IMR-90 (cell line): ENCODE results near the gene SRGAP3. TPM values are rescaled to one million over a fixed set of nuclear protein-coding genes. Genes with fewer than 3 reads are reported as not detected.

ENCODE experiments used
- ATAC-seq: fragments of 200-7000 bp; cut with Tn5 transposase; 2 replicates; pipeline ENCODE4 v1.9.1; 2020; ENCODE audit warnings: low read depth, mild to moderate bottlenecking, moderate library complexity
- BruUV-seq: library from RNA; stranded (reverse); fragments of 400-500 nt; replicated peaks from 2 replicates; lab custom pipeline; 2021; lab: Mats Ljungman, UMichigan
- CTCF ChIA-PET: fragments of 300-600 bp; formaldehyde crosslinking; extraction: SDS; loops from one replicate; lab custom pipeline; 2021; ENCODE audit warnings: antibody characterized with exemption; lab: Yijun Ruan, JAX
- POLR2A ChIA-PET: fragments of 300-600 bp; sonication (Branson Sonifier 250); formaldehyde crosslinking; loops from one replicate; lab custom pipeline; 2022; ENCODE audit warnings: antibody characterized with exemption; ENCODE audit not compliant: unreplicated experiment; lab: Charles Lee
- DNase-seq: peaks from one replicate; pipeline ENCODE4 v3.0.0; 2013
- H2AFZ ChIP-seq: replicated peaks from 2 replicates; pipeline ENCODE3; 2013; ENCODE audit warnings: low read length, mild to moderate bottlenecking; ENCODE audit not compliant: poor library complexity
- H2AK5ac ChIP-seq: 2 replicates; pipeline ENCODE4 v1.6.1; 2013; ENCODE audit warnings: low read depth, low read length, inconsistent platforms
- H2AK9ac ChIP-seq: replicated peaks from 2 replicates; pipeline ENCODE3; 2013; ENCODE audit warnings: mild to moderate bottlenecking, low read depth, low read length, moderate library complexity; ENCODE audit not compliant: poor library complexity
- H2BK120ac ChIP-seq: 2 replicates; pipeline ENCODE4 v1.6.1; 2013; ENCODE audit warnings: low read depth, low read length, inconsistent platforms
- H2BK15ac ChIP-seq: 3 replicates; pipeline ENCODE4 v1.6.1; 2013; ENCODE audit warnings: low read depth, low read length, inconsistent platforms
- H2BK20ac ChIP-seq: 2 replicates; pipeline ENCODE4 v1.6.1; 2013; ENCODE audit warnings: low read depth, mild to moderate bottlenecking, inconsistent platforms, low read length, moderate library complexity
- H2BK5ac ChIP-seq: 2 replicates; pipeline ENCODE4 v1.6.1; 2013; ENCODE audit warnings: mild to moderate bottlenecking, low read depth, low read length, inconsistent platforms; ENCODE audit not compliant: poor library complexity, severe bottlenecking
- H3K14ac ChIP-seq: replicated peaks from 2 replicates; pipeline ENCODE4 v1.6.1; 2013; ENCODE audit warnings: low read depth, low read length, inconsistent platforms
- H3K18ac ChIP-seq: 2 replicates; pipeline ENCODE4 v1.6.1; 2013; ENCODE audit warnings: low read depth, low read length, control low read depth
- H3K23ac ChIP-seq: 2 replicates; pipeline ENCODE4 v1.6.1; 2013; ENCODE audit warnings: low read depth, low read length, inconsistent platforms
- H3K27ac ChIP-seq: 2 replicates; pipeline ENCODE4 v1.5.1; 2013; ENCODE audit warnings: mild to moderate bottlenecking, control low read depth, low read length; ENCODE audit not compliant: insufficient read depth
- H3K27me3 ChIP-seq: 2 replicates; pipeline ENCODE4 v1.6.1; 2013; ENCODE audit warnings: low read length; ENCODE audit not compliant: control insufficient read depth, insufficient read depth
- H3K36me3 ChIP-seq: 2 replicates; pipeline ENCODE4 v1.6.1; 2013; ENCODE audit warnings: low read length, mixed read lengths; ENCODE audit not compliant: control insufficient read depth, insufficient read depth
- H3K4ac ChIP-seq: 2 replicates; pipeline ENCODE4 v1.6.1; 2013; ENCODE audit warnings: low read depth, low read length, inconsistent platforms
- H3K4me1 ChIP-seq: 2 replicates; pipeline ENCODE4 v1.6.1; 2013; ENCODE audit warnings: low read length, mixed read lengths; ENCODE audit not compliant: control insufficient read depth, insufficient read depth
- H3K4me2 ChIP-seq: 2 replicates; pipeline ENCODE4 v1.6.1; 2013; ENCODE audit warnings: low read depth, mild to moderate bottlenecking, control low read depth, low read length, moderate library complexity
- H3K4me3 ChIP-seq: 2 replicates; pipeline ENCODE4 v1.5.1; 2013; ENCODE audit warnings: low read depth, mild to moderate bottlenecking, control low read depth, low read length, moderate library complexity; ENCODE audit not compliant: insufficient read depth
- H3K56ac ChIP-seq: 2 replicates; pipeline ENCODE4 v1.6.1; 2013; ENCODE audit warnings: low read length, inconsistent platforms; ENCODE audit not compliant: insufficient read depth; ENCODE audit errors: extremely low read depth
- H3K79me1 ChIP-seq, 2 experiments: 2 replicates each; pipeline ENCODE4 v1.6.1; 2013; ENCODE audit warnings: low read length in 2 of 2, inconsistent platforms in 1 of 2, low read depth in 1 of 2
- H3K9ac ChIP-seq: 2 replicates; pipeline ENCODE4 v1.6.1; 2013; ENCODE audit warnings: low read depth, low read length, control low read depth
- H3K9me1 ChIP-seq: 2 replicates; pipeline ENCODE4 v1.6.1; 2013; ENCODE audit warnings: low read length, inconsistent platforms; ENCODE audit not compliant: insufficient read depth
- H3K9me3 ChIP-seq: 2 replicates; pipeline ENCODE4 v1.6.1; 2013; ENCODE audit warnings: low read length; ENCODE audit not compliant: control insufficient read depth, insufficient read depth
- H4K20me1 ChIP-seq: 2 replicates; pipeline ENCODE4 v1.6.1; 2013; ENCODE audit warnings: low read length, inconsistent platforms; ENCODE audit not compliant: insufficient read depth
- H4K5ac ChIP-seq: 2 replicates; pipeline ENCODE4 v1.6.1; 2013; ENCODE audit warnings: mild to moderate bottlenecking, low read depth, low read length, control low read depth
- H4K8ac ChIP-seq, 2 experiments: 2 replicates each; pipeline ENCODE4 v1.6.1; 2013; ENCODE audit warnings: low read depth in 2 of 2, low read length in 2 of 2, control low read depth in 1 of 2, inconsistent platforms in 1 of 2
- H4K91ac ChIP-seq: 2 replicates; pipeline ENCODE4 v1.6.1; 2013; ENCODE audit warnings: low read depth, low read length, inconsistent platforms; ENCODE audit not compliant: insufficient read depth
- BHLHE40 ChIP-seq: fragments of 150-350 bp; IDR thresholded peaks from 2 replicates; pipeline ENCODE4 v1.6.1; 2016; ENCODE audit warnings: mild to moderate bottlenecking, low read depth, low read length
- CEBPB ChIP-seq: IDR thresholded peaks from 2 replicates; pipeline ENCODE4 v1.6.1; 2012; ENCODE audit warnings: low read depth, low read length, improper control_type of control experiment
- CHD1 ChIP-seq: IDR thresholded peaks from 2 replicates; pipeline ENCODE4 v1.6.1; 2012; ENCODE audit warnings: low read depth, low read length, improper control_type of control experiment
- CTCF ChIP-seq: conservative IDR thresholded peaks from 2 replicates; pipeline ENCODE4 v1.5.1; 2012; ENCODE audit warnings: mild to moderate bottlenecking, low read depth, low read length, improper control_type of control experiment
- ELK1 ChIP-seq: fragments of 150-350 bp; IDR thresholded peaks from 2 replicates; pipeline ENCODE4 v1.6.1; 2016; ENCODE audit warnings: low read depth, mild to moderate bottlenecking, low read length, moderate library complexity, borderline replicate concordance
- FOS ChIP-seq: fragments of 150-350 bp; IDR thresholded peaks from 2 replicates; pipeline ENCODE4 v1.6.1; 2016; ENCODE audit warnings: low read depth, low read length
- MAFK ChIP-seq: IDR thresholded peaks from 2 replicates; pipeline ENCODE4 v1.6.1; 2012; ENCODE audit warnings: low read depth, low read length, improper control_type of control experiment
- MAZ ChIP-seq: IDR thresholded peaks from 2 replicates; pipeline ENCODE4 v1.6.1; 2012; ENCODE audit warnings: low read depth, mild to moderate bottlenecking, low read length, improper control_type of control experiment, moderate library complexity, borderline replicate concordance
- MXI1 ChIP-seq: IDR thresholded peaks from 2 replicates; pipeline ENCODE4 v1.6.1; 2012; ENCODE audit warnings: low read depth, mild to moderate bottlenecking, low read length, moderate library complexity, borderline replicate concordance
- NFE2L2 ChIP-seq: fragments of 150-350 bp; IDR thresholded peaks from 2 replicates; pipeline ENCODE4 v1.6.1; 2016; ENCODE audit warnings: low read depth, mild to moderate bottlenecking, low read length
- POLR2A ChIP-seq: IDR thresholded peaks from 2 replicates; pipeline ENCODE4 v1.6.1; 2012; ENCODE audit warnings: mild to moderate bottlenecking, low read depth, low read length
- RAD21 ChIP-seq: IDR thresholded peaks from 2 replicates; pipeline ENCODE4 v1.6.1; 2012; ENCODE audit warnings: low read length, improper control_type of control experiment
- RCOR1 ChIP-seq: IDR thresholded peaks from 2 replicates; pipeline ENCODE4 v1.6.1; 2012; ENCODE audit warnings: mild to moderate bottlenecking, low read length, improper control_type of control experiment; ENCODE audit not compliant: insufficient replicate concordance
- RFX5 ChIP-seq: IDR thresholded peaks from 2 replicates; pipeline ENCODE4 v1.8.0; 2012; ENCODE audit warnings: low read depth, mild to moderate bottlenecking, low read length, moderate library complexity
- SMC3 ChIP-seq: fragments of 150-350 bp; IDR thresholded peaks from 2 replicates; pipeline ENCODE4 v1.6.1; 2016; ENCODE audit warnings: low read depth, mild to moderate bottlenecking, antibody characterized with exemption, low read length, moderate library complexity
- USF2 ChIP-seq: fragments of 150-350 bp; IDR thresholded peaks from 2 replicates; pipeline ENCODE4 v1.6.1; 2017; ENCODE audit warnings: mild to moderate bottlenecking, antibody characterized with exemption, low read length, low read depth
- WGBS, 2 experiments: methylation state at CpG; one replicate each; pipeline versions ENCODE4 v1.1.5 to v1.1.7; 2013; ENCODE audit warnings: missing lambda C conversion rate in 2 of 2; ENCODE audit not compliant: insufficient read length in 1 of 2; ENCODE audit errors: extremely low coverage in 2 of 2; 5-methylcytosine and 5-hydroxymethylcytosine counted together
- dilution Hi-C: fragments of 300-500 bp; cut with HindIII; formaldehyde crosslinking; loops from one replicate; pipeline ENCODE4 v1.14.3; 2018; ENCODE audit warnings: low sequenced_read_pairs; ENCODE audit not compliant: unreplicated experiment
- in situ Hi-C: fragments of 300-500 bp; cut with MboI; formaldehyde crosslinking; loops from 3 replicates; pipeline ENCODE4 v1.14.3; 2019; ENCODE audit warnings: low sequenced_read_pairs, inconsistent platforms, mixed read lengths
- intact Hi-C: fragments of 100-400 bp; cut with micrococcal nuclease; formaldehyde crosslinking; loops from 2 replicates; pipeline ENCODE4 v1.10.0; 2022
- polyA plus RNA-seq, 3 experiments: library from polyadenylated mRNA; depleted of rRNA; stranded (reverse); fragments of >200 nt; gene quantifications; 2 replicates each; pipeline ENCODE4 v1.2.3, GENCODE V29; 2012; ENCODE audit warnings: low replicate concordance in 1 of 3
- total RNA-seq: library from RNA; depleted of rRNA; stranded (reverse); fragments of >200 nt; gene quantifications from 2 replicates; pipeline ENCODE4 v1.2.3, GENCODE V29; 2012

SRGAP3 gene
- total and polyA plus RNA-seq, 2 of the 4 experiments (the other 2 are of a cell fraction) = 0.68 to 1.4 TPM

- CTCF ChIA-PET = no interaction called here
- H3K4me1 ChIP-seq = no peaks in the 10 kb centered on the region
These were observed 112.5 kb downstream of the SRGAP3 start for GRCh38 chr3:9136746-9137465.

More at GRCh38 chr3:9136746-9137465, 112.5 kb downstream of the SRGAP3 start:
- no peak overlapping the region for H4K8ac ChIP-seq
- H2BK120ac ChIP-seq = no peak overlapping the region
- TF ChIP-seq RCOR1 (no peak), POLR2A (no peak), MAFK (no peak), NFE2L2 (no peak), RAD21 (no peak), MXI1 (no peak), BHLHE40 (no peak), FOS (no peak), MAZ (no peak), SMC3 (no peak), CTCF (no peak), USF2 (no peak), CHD1 (no peak), CEBPB (no peak), RFX5 (no peak), ELK1 (no peak)
- no peak overlapping the region for H3K18ac ChIP-seq
- H3K9me1 ChIP-seq = no peaks in the 10 kb centered on the region
- H3K79me1 ChIP-seq = no peaks in the 10 kb centered on the region
- intact Hi-C loops = no loop called here
- dilution Hi-C loops = no loop called here
- no peak for ATAC-seq
- H2BK15ac ChIP-seq = no peak overlapping the region
- 100% methylated on average over 1 of the region's 12 CpGs; no CpG with 5 or more reads in 1 of the 2 experiments for WGBS, 2 experiments
- H4K20me1 ChIP-seq = no peaks in the 10 kb centered on the region
- no peak overlapping the region for H4K91ac ChIP-seq
- H3K4me3 ChIP-seq = no peak overlapping the region
- no peak overlapping the region for H3K4me2 ChIP-seq
- no peak overlapping the region for H2BK5ac ChIP-seq
- no peak overlapping the region for H3K4ac ChIP-seq
- no peak overlapping the region for H2BK20ac ChIP-seq
- BruUV-seq = no TSS peak
- H3K23ac ChIP-seq = no peak overlapping the region
- no peak overlapping the region for H4K5ac ChIP-seq
- in situ Hi-C loops = no loop called here
- H2AK9ac ChIP-seq = no peak overlapping the region
- H3K36me3 ChIP-seq = no peaks in the 10 kb centered on the region
- H3K9ac ChIP-seq = no peak overlapping the region
- H3K27me3 ChIP-seq = peaks cover 18% of the 10 kb centered on the region
- H3K14ac ChIP-seq = no peak overlapping the region
- no peak overlapping the region for H2AFZ ChIP-seq
- POLR2A ChIA-PET = no interaction called here
- DNase-seq = no peak
- no peak overlapping the region for H3K27ac ChIP-seq
- H2AK5ac ChIP-seq = no peak overlapping the region
- no peak overlapping the region for H3K56ac ChIP-seq
- H3K9me3 ChIP-seq = peaks cover 2% of the 10 kb centered on the region; the same call in 1 of the 2 replicates
